PFSK-1 (cell line): ENCODE results near the gene VIT.

Experiments
- FOXP2 ChIP-seq: optimal IDR thresholded peaks from 2 replicates; pipeline ENCODE3; 2011; ENCODE audit warnings: borderline replicate concordance, control low read depth, inconsistent platforms; ENCODE audit not compliant: insufficient read depth; ENCODE audit errors: extremely low read length, extremely low read depth
- POLR2AphosphoS5 ChIP-seq: IDR thresholded peaks from 2 replicates; pipeline ENCODE4 v1.6.1; 2012; ENCODE audit warnings: low read depth, mild to moderate bottlenecking, control low read depth, low read length, moderate library complexity
- SIN3A ChIP-seq: IDR thresholded peaks from 2 replicates; pipeline ENCODE4 v1.6.1; 2012; ENCODE audit warnings: mild to moderate bottlenecking, low read length, moderate library complexity, borderline replicate concordance; ENCODE audit not compliant: insufficient read depth
- TAF1 ChIP-seq: IDR thresholded peaks from 2 replicates; pipeline ENCODE4 v1.6.1; 2012; ENCODE audit warnings: low read length, control low read depth, borderline replicate concordance; ENCODE audit not compliant: insufficient read depth
- TF ChIP-seq, protein P1 (sequence below), 2 experiments: IDR thresholded peaks; 2 replicates each; pipeline versions ENCODE4 v1.6.1 to v1.8.0; 2011 to 2012; ENCODE audit warnings: low read depth in 2 of 2, low read length in 2 of 2, control low read depth in 1 of 2, inconsistent platforms in 1 of 2, mild to moderate bottlenecking in 1 of 2, moderate library complexity in 1 of 2; ENCODE audit not compliant: insufficient read depth in 1 of 2

The VIT gene

DNA sequence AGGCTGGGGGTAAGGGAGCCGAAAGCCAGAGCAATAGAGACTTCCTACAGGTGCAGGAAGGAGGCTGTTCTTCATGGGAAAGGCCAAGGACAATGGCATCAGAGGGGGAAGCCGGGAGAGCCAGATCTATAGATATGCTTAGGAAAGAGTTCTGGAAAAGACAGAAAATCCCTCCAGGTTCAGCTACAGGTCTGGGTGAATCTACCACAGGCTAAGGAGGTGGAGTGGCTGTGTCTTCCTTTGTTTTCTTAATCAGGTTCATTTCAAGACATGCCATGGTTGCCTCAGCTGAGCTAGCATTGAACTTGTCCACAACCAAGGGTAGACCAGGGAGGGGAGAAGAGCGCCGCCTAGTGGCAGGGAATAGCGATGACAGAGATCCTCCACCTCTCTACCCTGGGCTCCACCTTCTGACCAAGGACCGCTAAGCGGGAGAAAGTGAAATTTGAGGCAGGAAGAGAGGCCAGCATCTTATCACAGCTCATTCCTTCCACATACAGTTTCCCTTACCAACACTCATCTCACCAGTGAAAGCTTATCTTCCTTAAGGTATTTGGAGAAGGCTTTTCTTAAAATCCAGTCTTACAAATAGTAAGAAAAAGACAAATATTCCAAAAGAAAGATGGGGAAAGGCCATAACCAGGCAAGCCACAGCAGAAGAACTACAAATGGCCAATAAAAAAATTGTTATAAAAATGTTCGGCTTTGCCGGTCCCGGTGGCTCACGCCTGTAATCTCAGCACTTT is 74.2 kb downstream of the VIT start:
- TF ChIP-seq, protein P1, sequence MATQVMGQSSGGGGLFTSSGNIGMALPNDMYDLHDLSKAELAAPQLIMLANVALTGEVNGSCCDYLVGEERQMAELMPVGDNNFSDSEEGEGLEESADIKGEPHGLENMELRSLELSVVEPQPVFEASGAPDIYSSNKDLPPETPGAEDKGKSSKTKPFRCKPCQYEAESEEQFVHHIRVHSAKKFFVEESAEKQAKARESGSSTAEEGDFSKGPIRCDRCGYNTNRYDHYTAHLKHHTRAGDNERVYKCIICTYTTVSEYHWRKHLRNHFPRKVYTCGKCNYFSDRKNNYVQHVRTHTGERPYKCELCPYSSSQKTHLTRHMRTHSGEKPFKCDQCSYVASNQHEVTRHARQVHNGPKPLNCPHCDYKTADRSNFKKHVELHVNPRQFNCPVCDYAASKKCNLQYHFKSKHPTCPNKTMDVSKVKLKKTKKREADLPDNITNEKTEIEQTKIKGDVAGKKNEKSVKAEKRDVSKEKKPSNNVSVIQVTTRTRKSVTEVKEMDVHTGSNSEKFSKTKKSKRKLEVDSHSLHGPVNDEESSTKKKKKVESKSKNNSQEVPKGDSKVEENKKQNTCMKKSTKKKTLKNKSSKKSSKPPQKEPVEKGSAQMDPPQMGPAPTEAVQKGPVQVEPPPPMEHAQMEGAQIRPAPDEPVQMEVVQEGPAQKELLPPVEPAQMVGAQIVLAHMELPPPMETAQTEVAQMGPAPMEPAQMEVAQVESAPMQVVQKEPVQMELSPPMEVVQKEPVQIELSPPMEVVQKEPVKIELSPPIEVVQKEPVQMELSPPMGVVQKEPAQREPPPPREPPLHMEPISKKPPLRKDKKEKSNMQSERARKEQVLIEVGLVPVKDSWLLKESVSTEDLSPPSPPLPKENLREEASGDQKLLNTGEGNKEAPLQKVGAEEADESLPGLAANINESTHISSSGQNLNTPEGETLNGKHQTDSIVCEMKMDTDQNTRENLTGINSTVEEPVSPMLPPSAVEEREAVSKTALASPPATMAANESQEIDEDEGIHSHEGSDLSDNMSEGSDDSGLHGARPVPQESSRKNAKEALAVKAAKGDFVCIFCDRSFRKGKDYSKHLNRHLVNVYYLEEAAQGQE (IDR thresholded peaks at IDR 0.05; ENCODE audit: insufficient read depth in 1 of 2, low read depth in 2 of 2, low read length in 2 of 2), result no peak
- TF ChIP-seq SIN3A (no peak), FOXP2 (no peak), POLR2AphosphoS5 (no peak)

- TF ChIP-seq POLR2AphosphoS5, result no peak
- no peak for TF ChIP-seq FOXP2
- TF ChIP-seq, protein P1 (IDR thresholded peaks at IDR 0.05; ENCODE audit: insufficient read depth in 1 of 2, low read depth in 2 of 2, low read length in 2 of 2), result no peak
- no peak for TF ChIP-seq SIN3A
- no peak for TF ChIP-seq TAF1
Measured at GRCh38 chr2:36771671-36772070, 75.2 kb downstream of the VIT start.

DNA sequence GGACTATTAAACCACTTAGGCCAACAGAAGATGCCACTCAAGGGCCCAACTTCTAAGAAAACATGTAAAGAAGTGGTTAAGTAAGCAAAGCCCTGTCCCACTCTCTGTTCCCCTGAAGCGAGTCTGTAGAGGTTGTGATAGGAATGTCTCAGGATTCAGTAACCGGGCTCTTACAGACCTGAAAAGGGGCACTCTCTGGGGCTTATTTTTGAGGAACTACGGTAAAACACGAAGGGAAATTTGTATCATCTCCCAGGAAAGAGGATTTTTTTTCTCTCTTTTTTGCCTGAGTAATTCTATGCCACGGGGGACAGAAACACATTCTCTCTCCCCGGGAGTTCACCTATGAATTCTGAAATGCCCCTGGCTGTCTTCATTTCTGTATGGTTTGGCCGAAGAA is 77.4 kb downstream of the VIT start:
- TF ChIP-seq SIN3A, result no peak
- no peak for TF ChIP-seq POLR2AphosphoS5
- no peak for TF ChIP-seq FOXP2
- TF ChIP-seq, protein P1 (IDR thresholded peaks at IDR 0.05; ENCODE audit: insufficient read depth in 1 of 2, low read depth in 2 of 2, low read length in 2 of 2), result no peak
- TF ChIP-seq TAF1, result no peak

GRCh38 chr2:36775261-36775660 is 78.8 kb downstream of the VIT start:
- TF ChIP-seq, protein P1 (IDR thresholded peaks at IDR 0.05; ENCODE audit: insufficient read depth in 1 of 2, low read depth in 2 of 2, low read length in 2 of 2), result no peak
- TF ChIP-seq POLR2AphosphoS5 (no peak), FOXP2 (no peak), TAF1 (no peak), SIN3A (no peak)

DNA sequence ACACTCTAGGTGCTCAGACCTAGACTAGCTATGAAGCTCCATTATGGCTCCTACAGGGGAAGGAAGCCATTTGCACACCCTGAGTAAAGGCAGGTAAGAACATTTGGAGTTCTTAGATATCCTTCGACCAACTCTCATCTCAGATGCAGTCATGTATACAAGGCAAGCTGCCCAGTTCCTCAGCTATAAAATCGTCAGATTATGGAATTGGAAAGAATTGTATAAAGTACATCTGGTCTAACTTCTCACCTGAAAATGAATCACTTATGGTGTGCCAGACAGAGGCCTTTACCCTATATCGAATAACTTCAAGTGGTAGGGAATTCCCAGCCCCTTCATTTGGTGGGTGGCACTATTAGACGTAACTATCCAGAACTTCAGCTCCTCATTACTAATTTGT is 79.3 kb downstream of the VIT start:
- no peak for TF ChIP-seq TAF1
- no peak for TF ChIP-seq SIN3A
- TF ChIP-seq, protein P1 (IDR thresholded peaks at IDR 0.05; ENCODE audit: insufficient read depth in 1 of 2, low read depth in 2 of 2, low read length in 2 of 2), result no peak
- TF ChIP-seq POLR2AphosphoS5, result no peak
- TF ChIP-seq FOXP2, result no peak
